GM20000 (cell line): Measurements from ENCODE around the gene NDUFS2.

Experiments
- DNase-seq: peaks from one replicate; pipeline ENCODE4 v3.0.0; 2012; ENCODE audit warnings: low spot score
- TF ChIP-seq, protein P1 (sequence below): IDR thresholded peaks from 2 replicates; pipeline ENCODE4 v1.5.1; 2012; ENCODE audit warnings: mild to moderate bottlenecking, control low read depth; ENCODE audit errors: extremely low read depth, missing control alignments

NDUFS2 gene

DNA sequence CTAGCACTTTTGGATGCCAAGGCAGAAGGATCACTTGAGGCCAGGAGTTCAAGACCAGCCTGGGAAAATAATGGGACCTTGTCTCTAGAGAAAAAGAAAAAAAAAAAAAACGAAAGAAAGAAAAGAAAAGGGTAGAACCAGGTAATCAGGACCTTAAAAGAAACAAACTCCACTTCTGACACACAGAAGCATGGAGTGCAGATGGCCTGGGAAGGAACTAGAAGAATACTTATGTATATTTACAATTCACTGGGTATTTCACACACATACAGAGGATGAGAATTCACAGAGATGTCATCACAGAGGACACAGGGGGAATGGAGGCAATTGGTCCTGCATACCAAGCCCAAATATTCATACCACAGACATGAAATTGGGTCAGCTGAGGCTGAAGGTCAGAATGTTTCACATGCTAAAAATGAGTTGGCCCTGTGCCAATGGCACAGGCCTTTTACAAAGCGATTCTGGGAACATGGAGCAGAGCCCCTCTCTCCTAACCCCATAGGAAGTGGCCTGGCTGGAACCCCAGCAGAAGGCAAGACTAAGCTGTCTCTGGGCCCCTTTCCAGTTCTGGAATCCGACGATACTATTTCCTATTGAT is 29.3 kb upstream of the NDUFS2 start:
- TF ChIP-seq, protein P1, sequence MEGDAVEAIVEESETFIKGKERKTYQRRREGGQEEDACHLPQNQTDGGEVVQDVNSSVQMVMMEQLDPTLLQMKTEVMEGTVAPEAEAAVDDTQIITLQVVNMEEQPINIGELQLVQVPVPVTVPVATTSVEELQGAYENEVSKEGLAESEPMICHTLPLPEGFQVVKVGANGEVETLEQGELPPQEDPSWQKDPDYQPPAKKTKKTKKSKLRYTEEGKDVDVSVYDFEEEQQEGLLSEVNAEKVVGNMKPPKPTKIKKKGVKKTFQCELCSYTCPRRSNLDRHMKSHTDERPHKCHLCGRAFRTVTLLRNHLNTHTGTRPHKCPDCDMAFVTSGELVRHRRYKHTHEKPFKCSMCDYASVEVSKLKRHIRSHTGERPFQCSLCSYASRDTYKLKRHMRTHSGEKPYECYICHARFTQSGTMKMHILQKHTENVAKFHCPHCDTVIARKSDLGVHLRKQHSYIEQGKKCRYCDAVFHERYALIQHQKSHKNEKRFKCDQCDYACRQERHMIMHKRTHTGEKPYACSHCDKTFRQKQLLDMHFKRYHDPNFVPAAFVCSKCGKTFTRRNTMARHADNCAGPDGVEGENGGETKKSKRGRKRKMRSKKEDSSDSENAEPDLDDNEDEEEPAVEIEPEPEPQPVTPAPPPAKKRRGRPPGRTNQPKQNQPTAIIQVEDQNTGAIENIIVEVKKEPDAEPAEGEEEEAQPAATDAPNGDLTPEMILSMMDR, result no peak
- no peak for DNase-seq

DNA sequence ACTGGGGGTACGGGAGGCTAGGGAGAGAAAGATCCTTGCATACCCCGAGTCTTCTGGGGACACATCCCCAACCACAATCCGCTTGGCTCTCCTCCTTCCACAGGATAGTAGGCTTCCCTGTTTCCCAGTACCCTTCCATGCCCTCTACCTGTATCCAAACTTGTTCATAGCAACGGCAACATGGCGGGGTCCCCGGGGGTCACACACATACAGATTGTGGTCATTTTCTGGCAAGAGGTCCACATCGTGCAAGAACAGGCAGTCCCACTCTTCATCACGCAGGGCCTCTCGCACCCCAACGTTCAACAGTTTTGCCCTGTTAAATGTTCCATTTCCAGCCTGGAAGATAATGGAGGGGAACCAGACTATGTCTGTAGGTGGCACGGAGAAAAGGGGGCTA is 28.5 kb upstream of the NDUFS2 start:
- TF ChIP-seq, protein P1, result no peak
- DNase-seq, result no peak

DNA sequence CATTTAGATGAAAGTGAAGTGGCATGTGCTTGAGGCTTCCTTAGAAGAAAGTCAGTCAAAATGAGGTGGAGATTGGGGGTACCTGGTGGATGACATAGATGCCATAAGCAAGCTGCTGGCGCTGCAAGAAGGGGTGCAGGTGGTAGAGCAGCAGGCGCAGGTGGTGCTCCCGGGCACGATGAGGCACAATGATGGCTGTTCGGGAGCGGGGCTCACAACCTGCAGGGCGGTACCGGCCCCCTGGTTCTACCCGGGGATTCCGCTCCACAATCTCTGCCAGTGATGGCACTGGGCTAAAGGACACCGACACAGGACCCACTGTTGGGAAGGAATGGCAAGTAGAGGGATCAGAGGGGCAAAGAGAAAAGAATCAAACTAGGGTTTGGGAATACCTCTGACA is 27.3 kb upstream of the NDUFS2 start:
- DNase-seq, result no peak
- TF ChIP-seq, protein P1, result no peak

DNA sequence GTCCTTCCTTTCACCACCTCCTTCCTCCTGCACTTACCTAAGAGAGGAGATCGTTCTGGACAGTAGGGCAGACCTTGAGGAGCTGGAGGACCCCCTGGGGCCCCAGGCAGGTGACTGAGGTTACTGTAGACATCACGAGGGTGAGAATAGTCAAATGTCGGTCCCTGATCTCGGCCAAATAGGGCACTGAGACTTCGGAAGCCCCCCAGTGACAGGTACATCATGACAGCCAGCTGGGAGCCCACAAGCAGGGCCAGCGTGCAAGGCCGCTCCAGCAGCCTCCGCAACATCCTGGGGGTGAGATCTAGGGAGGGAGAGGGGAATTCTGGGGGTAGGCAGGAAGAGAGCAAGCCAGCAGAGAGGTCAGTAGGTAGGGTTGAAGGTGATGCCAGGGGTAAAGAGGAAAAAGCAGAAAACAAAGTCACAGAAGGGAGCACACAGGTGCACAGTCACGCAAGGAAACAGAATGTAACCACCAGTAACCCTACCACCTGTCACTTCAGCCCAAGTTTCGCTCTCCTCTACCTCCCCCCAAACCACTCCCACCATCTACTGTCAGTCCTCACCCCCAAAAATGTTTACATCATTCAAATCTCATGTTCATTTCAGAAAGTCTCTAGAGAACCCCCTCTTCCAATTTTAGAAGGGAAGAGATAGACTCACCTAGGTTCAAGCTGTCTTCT is 26.3 kb upstream of the NDUFS2 start:
- DNase-seq, result no peak
- TF ChIP-seq, protein P1, result no peak

DNA sequence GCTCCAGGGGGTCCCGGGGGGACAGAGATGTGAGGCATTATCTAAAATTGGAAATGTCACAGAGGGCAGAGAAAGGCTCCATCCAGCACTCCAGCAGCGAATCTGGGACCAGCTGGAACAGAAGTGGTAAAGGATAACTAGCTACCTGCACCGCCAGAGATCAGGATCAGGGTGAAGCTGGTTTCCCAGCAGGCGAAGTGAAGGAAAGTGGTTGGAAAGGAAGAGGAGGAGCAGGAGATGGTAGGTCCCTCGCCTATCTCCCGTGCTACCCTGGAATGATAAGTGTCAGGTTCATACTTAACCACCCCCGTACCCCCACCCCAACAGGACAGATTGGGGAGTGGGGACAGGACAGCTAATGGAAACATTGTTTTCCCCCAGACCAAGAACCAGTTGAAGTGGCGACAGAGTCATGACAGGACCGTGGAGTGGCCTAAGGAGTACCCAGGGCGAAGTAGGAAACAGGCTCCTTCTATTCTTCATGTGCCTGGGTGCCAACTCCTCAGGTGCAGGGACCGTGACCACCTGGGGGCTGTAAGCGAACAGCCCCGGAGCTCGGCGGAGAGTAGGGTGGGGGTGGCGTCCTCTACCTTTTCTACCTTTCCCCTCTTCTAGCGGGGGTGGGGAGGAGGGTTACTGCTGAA is 25.6 kb upstream of the NDUFS2 start:
- DNase-seq, result no peak
- TF ChIP-seq, protein P1, result no peak

DNA sequence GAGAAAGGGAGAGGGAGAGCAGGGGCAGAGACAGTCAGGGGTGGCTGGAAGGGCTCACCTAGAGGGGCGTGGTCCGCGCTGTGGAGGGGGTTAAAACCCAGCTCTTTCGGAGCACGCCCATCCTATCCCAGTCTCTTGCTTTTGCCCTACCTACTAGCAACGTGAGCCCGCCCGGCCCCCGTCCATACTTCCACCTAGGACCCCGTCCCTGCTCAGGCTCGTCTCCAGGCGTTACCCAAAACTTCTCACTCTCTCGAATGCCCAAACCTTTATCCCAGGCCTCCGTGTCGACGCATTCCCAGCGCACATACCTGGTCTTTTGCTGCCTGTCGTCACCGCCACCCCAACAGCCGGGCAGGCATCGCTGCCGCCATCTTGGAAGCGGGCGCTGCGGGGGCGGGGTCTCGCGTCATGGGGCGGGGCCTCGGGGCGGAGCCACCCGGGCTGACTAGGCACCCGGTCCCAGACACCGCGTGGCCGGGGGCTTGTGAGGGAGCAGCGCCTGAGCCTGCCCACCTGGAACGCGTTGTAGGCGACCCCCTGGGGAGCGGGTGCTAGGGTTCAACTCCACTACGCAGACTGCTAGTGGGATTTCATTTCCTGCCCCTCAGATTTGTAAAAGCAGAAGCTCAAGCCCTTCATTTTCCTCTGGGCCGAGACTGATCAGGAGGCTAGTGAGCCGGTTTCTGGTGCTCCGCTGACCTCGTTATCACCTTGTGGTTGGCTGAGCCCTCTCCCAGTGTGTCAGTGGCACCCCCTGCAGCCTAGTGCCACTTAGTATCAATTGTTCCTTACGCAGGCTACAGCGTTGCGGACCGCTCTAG is 24.8 kb upstream of the NDUFS2 start, which contains the start of gene B4GALT3:
TSS of gene B4GALT3 (minus strand) at position 396 of the 824 bp plus-strand sequence. CDS start 1,447 bp downstream, outside the sequence.
- peak; percentile 94 for DNase-seq
- TF ChIP-seq, protein P1, result no peak
